ENCODE data around the gene USHBP1. TPM values are rescaled to one million over a fixed set of nuclear protein-coding genes. Genes with fewer than 3 reads are reported as not detected.

USHBP1 gene
- total and polyA plus RNA-seq, 2 of the 13 experiments (the other 11 are each of a cell fraction or from before 2014, with no cell fraction given) = 0.15 to 1.5 TPM

DNA sequence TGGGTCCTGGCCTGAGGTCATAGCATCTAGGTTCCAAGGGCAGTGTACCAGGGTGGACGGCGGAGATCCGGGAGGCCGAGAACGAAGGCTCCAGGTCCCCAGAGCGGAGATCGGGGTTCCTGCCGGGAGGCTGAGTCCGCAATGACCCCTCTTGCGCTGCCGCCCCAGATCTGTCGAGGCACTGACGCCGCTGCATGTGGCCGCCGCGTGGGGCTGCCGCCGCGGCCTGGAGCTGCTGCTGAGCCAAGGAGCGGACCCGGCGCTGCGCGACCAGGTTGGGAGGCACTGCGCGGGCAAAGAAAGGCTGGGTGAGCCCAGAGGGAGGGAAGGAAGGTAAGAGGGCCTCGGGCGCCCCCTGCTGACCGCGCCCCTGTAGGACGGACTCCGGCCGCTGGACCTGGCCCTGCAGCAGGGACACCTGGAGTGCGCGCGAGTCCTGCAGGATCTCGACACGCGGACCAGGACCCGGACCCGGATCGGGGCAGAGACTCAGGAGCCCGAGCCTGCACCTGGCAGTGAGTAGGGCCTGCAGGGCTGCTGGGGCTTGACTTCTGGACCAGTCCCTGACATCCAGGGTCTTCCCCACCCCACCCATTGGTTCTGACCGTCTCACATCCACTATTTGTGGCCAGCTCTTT, 18.1 kb upstream of the USHBP1 start (continued):
- TF ChIP-seq ZNF350 (CRISPR knock-in tag; IDR thresholded peaks at IDR 0.05; ENCODE audit: borderline replicate concordance, low read depth) = peak; percentile 62
- peak; percentile 51; the same call in 1 of the 2 replicates for TF ChIP-seq RXRB (CRISPR knock-in tag; IDR thresholded peaks at IDR 0.05; ENCODE audit: borderline replicate concordance)
- peak; percentile 47; the same call in 1 of the 2 replicates for TF ChIP-seq MYC (CRISPR knock-in tag; IDR thresholded peaks at IDR 0.05; ENCODE audit: borderline replicate concordance)
- TF ChIP-seq NFYC (CRISPR knock-in tag; IDR thresholded peaks at IDR 0.05) = no peak
- TF ChIP-seq, protein P1, sequence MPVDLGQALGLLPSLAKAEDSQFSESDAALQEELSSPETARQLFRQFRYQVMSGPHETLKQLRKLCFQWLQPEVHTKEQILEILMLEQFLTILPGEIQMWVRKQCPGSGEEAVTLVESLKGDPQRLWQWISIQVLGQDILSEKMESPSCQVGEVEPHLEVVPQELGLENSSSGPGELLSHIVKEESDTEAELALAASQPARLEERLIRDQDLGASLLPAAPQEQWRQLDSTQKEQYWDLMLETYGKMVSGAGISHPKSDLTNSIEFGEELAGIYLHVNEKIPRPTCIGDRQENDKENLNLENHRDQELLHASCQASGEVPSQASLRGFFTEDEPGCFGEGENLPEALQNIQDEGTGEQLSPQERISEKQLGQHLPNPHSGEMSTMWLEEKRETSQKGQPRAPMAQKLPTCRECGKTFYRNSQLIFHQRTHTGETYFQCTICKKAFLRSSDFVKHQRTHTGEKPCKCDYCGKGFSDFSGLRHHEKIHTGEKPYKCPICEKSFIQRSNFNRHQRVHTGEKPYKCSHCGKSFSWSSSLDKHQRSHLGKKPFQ (CRISPR knock-in tag; IDR thresholded peaks at IDR 0.05; ENCODE audit: insufficient replicate concordance) = no peak
- TF ChIP-seq SETDB1 (CRISPR knock-in tag; IDR thresholded peaks at IDR 0.05; ENCODE audit: borderline replicate concordance) = no peak
- no peak for TF ChIP-seq TFE3 (CRISPR knock-in tag; IDR thresholded peaks at IDR 0.05)
- TF ChIP-seq ZNF749 (CRISPR knock-in tag; IDR thresholded peaks at IDR 0.05; ENCODE audit: borderline replicate concordance) = no peak
- no peak for TF ChIP-seq ZNF879 (CRISPR knock-in tag; IDR thresholded peaks at IDR 0.05)
- TF ChIP-seq, protein P2, sequence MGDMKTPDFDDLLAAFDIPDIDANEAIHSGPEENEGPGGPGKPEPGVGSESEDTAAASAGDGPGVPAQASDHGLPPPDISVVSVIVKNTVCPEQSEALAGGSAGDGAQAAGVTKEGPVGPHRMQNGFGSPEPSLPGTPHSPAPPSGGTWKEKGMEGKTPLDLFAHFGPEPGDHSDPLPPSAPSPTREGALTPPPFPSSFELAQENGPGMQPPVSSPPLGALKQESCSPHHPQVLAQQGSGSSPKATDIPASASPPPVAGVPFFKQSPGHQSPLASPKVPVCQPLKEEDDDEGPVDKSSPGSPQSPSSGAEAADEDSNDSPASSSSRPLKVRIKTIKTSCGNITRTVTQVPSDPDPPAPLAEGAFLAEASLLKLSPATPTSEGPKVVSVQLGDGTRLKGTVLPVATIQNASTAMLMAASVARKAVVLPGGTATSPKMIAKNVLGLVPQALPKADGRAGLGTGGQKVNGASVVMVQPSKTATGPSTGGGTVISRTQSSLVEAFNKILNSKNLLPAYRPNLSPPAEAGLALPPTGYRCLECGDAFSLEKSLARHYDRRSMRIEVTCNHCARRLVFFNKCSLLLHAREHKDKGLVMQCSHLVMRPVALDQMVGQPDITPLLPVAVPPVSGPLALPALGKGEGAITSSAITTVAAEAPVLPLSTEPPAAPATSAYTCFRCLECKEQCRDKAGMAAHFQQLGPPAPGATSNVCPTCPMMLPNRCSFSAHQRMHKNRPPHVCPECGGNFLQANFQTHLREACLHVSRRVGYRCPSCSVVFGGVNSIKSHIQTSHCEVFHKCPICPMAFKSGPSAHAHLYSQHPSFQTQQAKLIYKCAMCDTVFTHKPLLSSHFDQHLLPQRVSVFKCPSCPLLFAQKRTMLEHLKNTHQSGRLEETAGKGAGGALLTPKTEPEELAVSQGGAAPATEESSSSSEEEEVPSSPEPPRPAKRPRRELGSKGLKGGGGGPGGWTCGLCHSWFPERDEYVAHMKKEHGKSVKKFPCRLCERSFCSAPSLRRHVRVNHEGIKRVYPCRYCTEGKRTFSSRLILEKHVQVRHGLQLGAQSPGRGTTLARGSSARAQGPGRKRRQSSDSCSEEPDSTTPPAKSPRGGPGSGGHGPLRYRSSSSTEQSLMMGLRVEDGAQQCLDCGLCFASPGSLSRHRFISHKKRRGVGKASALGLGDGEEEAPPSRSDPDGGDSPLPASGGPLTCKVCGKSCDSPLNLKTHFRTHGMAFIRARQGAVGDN (CRISPR knock-in tag; IDR thresholded peaks at IDR 0.05) = peak; percentile 91
- no peak for TF ChIP-seq HMGA1 (CRISPR knock-in tag; conservative IDR thresholded peaks at IDR 0.05)
- TF ChIP-seq, protein P3, sequence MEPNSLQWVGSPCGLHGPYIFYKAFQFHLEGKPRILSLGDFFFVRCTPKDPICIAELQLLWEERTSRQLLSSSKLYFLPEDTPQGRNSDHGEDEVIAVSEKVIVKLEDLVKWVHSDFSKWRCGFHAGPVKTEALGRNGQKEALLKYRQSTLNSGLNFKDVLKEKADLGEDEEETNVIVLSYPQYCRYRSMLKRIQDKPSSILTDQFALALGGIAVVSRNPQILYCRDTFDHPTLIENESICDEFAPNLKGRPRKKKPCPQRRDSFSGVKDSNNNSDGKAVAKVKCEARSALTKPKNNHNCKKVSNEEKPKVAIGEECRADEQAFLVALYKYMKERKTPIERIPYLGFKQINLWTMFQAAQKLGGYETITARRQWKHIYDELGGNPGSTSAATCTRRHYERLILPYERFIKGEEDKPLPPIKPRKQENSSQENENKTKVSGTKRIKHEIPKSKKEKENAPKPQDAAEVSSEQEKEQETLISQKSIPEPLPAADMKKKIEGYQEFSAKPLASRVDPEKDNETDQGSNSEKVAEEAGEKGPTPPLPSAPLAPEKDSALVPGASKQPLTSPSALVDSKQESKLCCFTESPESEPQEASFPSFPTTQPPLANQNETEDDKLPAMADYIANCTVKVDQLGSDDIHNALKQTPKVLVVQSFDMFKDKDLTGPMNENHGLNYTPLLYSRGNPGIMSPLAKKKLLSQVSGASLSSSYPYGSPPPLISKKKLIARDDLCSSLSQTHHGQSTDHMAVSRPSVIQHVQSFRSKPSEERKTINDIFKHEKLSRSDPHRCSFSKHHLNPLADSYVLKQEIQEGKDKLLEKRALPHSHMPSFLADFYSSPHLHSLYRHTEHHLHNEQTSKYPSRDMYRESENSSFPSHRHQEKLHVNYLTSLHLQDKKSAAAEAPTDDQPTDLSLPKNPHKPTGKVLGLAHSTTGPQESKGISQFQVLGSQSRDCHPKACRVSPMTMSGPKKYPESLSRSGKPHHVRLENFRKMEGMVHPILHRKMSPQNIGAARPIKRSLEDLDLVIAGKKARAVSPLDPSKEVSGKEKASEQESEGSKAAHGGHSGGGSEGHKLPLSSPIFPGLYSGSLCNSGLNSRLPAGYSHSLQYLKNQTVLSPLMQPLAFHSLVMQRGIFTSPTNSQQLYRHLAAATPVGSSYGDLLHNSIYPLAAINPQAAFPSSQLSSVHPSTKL (CRISPR knock-in tag; IDR thresholded peaks at IDR 0.05) = peak; percentile 26; the same call in 1 of the 2 replicates
- TF ChIP-seq CBFB (CRISPR knock-in tag; IDR thresholded peaks at IDR 0.05) = 0 out of 2 replicates have a peak, but pooled peaks have one; percentile 23
- TF ChIP-seq ZNF792 (CRISPR knock-in tag; IDR thresholded peaks at IDR 0.05) = no peak
- no peak for TF ChIP-seq BRCA1 (CRISPR knock-in tag; IDR thresholded peaks at IDR 0.05)
- TF ChIP-seq, protein P4, sequence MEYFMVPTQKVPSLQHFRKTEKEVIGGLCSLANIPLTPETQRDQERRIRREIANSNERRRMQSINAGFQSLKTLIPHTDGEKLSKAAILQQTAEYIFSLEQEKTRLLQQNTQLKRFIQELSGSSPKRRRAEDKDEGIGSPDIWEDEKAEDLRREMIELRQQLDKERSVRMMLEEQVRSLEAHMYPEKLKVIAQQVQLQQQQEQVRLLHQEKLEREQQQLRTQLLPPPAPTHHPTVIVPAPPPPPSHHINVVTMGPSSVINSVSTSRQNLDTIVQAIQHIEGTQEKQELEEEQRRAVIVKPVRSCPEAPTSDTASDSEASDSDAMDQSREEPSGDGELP (IDR thresholded peaks at IDR 0.05; ENCODE audit: borderline replicate concordance, low read depth) = peak; percentile 38; the same call in 1 of the 2 replicates
- TF ChIP-seq PHF8 (CRISPR knock-in tag; IDR thresholded peaks at IDR 0.05) = 0 out of 2 replicates have a peak, but pooled peaks have one; percentile 43
- TF ChIP-seq NCOA1 (CRISPR knock-in tag; IDR thresholded peaks at IDR 0.05) = peak; percentile 81; the same call in 1 of the 2 replicates

Data from HepG2 (cell line).